ENCODE results near the gene LRRC37B. TPM values are rescaled to one million over a fixed set of nuclear protein-coding genes. Genes with fewer than 3 reads are reported as not detected.
"Not testable (repeated sequence)": the region's sequence is repeated elsewhere in the genome, so short reads cannot be mapped to it uniquely, and the experiment has no call there.

LRRC37B gene
- total RNA-seq, 1 experiment from 2014 or later, result 13.2 TPM

DNA sequence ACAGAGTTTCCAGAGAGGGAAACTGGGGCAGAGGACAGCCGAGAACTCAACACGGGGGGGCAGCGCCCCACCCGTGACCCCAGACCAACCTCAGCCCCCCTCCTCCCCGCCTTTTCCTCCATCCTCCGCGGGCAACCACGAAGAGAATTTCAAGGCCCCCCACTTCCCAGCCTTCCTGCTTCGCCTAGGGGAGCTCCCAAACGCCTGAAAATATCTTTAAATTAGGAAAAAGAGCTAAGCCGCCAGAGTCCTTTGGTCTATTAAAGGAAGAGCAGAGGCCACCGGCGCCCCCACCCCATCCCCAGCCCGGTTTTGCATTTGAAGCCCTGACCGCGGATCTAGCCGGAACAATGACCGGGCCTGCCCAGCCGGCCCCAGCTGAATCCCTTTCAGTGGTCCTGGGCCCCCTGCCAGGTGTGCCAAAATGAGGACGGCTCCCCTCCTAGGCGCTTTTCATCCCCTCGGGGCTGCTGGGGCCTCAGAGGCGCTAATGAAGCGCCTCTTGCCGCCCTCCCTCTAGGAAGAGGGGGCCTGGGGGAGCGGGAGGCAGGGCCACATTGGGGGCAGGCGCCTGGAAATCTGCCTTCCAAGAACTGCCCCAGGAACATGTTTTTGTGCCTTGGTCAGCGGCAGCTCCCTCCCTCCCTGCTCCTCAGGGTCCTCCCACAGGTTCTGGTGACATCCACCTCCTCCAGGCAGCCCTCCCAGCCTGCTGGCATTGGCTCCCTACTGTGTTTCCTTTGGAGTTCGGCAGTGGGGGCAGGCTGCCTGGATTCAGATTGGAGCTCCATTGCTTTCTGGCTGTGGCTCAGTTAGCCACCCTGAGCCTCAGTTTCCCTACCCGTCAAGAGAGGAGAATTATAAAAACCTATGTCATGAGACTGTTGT lies 78.0 kb downstream of the LRRC37B start:
- DNase-seq (ENCODE audit: extremely low read depth, low read depth), result not testable (repeated sequence)

DNA sequence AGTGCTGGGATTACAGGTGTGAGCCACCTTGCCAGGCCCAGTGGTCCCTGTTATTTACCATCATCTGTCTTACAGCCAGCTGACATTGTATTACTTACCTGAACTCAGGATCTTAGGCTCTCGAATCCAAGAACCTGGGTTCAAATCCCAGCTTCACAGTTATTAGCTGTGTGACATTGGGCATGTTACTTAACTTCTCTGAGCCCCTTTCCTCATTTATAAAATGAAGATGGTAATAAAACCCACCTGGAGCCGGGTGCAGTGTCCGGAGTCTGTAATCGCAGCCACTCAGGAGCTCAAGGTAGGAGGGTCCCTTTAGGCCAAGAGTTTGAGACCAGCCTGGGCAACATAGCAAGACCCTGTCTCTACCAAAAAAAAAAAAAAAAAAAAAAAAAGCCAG lies 79.7 kb downstream of the LRRC37B start:
- not testable (repeated sequence) for DNase-seq (ENCODE audit: extremely low read depth, low read depth)

DNA sequence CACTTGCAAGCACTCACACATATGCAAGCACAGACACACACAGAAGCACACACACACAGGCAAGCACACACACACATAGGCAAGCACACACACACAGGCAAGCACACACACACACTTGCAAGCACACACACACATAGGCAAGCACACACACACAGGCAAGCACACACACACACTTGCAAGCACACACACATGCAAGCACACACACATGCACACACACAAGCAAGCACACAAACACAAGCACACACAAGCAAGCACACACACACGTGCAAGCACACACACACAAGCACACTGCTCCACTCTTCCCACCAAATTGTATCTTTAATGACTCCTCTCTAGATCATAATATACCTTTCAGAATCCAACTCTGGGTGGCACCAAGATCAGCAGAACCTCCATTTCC lies 84.9 kb downstream of the LRRC37B start:
- DNase-seq (ENCODE audit: extremely low read depth, low read depth), result not testable (repeated sequence)

DNA sequence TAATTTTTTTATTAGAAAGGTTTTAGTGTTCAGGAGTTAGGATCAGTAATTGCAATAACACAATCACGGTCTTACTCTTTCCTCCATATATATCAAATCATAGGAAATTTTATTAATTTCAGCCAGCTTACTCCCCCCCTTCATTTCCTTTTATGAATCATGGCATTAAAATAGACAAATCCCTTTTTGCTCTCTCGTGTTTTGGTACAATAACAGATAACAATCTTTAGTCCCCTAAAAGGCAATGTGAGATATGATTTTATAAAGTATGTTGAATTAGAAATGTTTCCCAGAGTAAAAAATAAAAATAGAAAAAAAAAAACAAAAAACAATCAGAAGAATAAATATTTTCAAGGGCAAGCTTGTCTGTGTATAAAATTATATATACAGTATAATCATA lies 92.5 kb downstream of the LRRC37B start:
- DNase-seq (ENCODE audit: extremely low read depth, low read depth), result no peak

DNA sequence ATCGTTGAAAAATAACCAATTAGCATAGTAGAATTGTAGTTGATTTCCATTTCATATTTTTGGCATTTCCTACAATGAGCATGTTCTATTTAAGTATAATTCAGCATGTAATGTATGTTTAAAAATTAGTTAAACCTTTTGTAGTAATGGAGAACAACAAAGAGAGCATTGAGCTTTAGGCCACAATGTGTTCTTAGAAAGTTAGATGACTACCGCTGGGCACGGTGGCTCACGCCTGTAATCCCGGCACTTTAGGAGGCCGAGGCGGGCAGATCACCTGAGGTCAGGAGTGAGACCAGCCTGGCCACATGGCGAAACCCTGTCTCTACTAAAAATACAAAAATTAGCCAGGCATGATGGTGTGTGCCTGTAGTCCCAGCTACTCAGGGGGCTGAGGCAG lies 93.1 kb downstream of the LRRC37B start:
- DNase-seq (ENCODE audit: extremely low read depth, low read depth), result not testable (repeated sequence)

DNA sequence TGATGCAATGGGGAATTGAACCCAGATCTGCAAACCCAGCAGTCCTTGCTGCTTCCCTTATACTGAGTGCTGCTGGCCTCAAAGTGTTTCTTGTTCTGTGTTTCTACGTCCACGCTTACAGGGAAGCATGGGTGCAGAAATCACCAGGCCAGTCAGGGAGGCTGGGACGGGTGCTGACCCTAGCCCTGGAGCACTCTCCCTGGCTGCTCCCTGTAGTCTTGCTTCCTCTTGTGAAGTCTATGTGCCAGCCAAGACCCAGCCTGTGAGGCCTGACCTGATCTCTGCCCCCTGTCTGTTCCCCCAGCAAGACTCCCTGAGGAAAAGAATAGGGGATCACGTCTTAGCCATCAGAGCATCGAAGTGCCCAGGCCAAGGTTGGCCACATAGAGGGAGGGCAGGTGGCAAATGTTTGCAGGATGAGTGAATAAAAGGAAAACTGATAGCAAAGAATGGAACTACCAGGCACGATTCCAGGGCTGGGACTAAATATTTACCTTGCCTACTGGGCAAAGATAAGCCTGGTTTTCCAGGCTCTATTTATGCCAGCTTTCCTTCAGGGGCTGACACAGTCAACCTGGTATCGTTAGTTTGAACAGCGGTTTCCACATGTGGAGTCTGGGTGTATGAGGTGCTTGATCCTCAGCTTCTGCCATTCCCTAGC lies 93.9 kb downstream of the LRRC37B start:
- DNase-seq (ENCODE audit: extremely low read depth, low read depth), result no peak

DNA sequence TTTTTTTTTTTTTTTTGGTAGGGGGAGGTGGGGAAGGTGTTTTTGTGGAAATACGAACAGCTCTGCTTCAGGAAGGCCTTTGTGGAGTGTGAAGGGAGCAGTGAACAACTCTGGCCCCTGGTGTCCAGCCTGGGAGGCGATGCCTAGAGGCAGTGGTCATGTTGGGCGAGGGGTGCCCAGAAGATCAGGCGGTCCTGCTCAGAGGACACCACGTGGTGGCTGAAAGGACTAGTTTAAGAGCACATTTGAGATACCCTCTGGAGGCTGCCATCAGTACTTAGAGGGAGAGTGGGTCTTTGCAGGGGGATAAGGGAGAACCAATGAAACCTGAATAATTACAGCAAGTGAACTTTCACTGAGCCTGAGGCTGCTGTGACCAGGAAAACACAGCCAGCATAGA lies 95.0 kb downstream of the LRRC37B start:
- DNase-seq (ENCODE audit: extremely low read depth, low read depth), result no peak

DNA sequence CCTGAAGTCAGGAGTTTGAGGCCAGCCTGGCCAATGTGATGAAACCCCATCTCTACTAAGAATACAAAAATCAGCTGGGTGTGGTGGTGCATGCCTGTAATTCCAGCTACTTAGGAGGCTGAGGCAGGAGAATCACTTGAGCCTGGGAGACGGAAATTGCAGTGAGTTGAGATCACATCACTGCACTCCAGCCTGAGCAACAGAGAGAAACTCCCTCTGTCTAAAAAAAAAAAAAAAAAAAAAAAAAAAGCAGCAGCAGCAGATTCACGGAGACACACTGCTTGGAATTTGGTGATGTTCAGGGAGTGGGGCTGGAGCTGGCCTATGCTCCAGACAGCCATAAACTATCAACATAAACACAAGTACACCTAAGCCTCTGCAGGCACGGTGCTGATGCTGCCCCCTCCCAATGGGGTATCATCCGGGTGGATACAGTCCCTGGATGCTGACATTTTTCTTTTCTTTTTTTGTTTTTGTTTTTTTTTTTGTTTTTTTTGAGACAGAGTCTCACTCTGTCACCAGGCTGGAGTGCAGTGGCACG lies 95.5 kb downstream of the LRRC37B start:
- no peak for DNase-seq (ENCODE audit: extremely low read depth, low read depth)

Small RNA genes lying within 50 kb of the gene (small RNA-seq; reads per million reads assigned to genes)
- gene AC090616.4 (0 reads per million in 2 experiments), gene RNA5SP437 (0 reads per million in 2 experiments)

Other genes starting within 250 kb of the LRRC37B start
- 69.3 and 85.5 TPM in 2 replicates for gene COPRS, start 148.1 kb upstream of the LRRC37B start, total RNA-seq (2014; rRNA removed; shearing (Covaris generic))
- 78.7 and 89.8 TPM in 2 replicates for gene UTP6, start 105.7 kb upstream of the LRRC37B start, total RNA-seq (2014; rRNA removed; shearing (Covaris generic))
- gene SUZ12, start 70.4 kb upstream of the LRRC37B start, total RNA-seq (2014; rRNA removed; shearing (Covaris generic)), result 21.7 and 23.6 TPM in 2 replicates
- gene RHOT1, start 135.1 kb downstream of the LRRC37B start, total RNA-seq (2014; rRNA removed; shearing (Covaris generic)), result 50.5 and 51.7 TPM in 2 replicates